OCI-LY3 (cell line): ENCODE results near the gene CDS2.

Source experiments
- H2AFZ ChIP-seq: fragments of 200-600, 300-600 bp; shearing (Covaris generic); 2 replicates; pipeline ENCODE4 v1.6.0; 2014; ENCODE audit warnings: antibody characterized with exemption, low read depth, low read length
- H3K27ac ChIP-seq: fragments of 200-600, 300-600 bp; sonication (generic); 2 replicates; pipeline ENCODE4 v1.5.1; 2014; ENCODE audit warnings: mild to moderate bottlenecking, low read length, moderate library complexity, mixed read lengths
- H3K27me3 ChIP-seq: fragments of 200-600, 300-600 bp; sonication (generic); 2 replicates; pipeline ENCODE4 v1.6.1; 2014; ENCODE audit warnings: low read depth, low read length, mixed read lengths
- H3K36me3 ChIP-seq: fragments of 200-600, 300-600 bp; sonication (generic); replicated peaks from 2 replicates; pipeline ENCODE3; 2014; ENCODE audit warnings: low read depth, low read length, mixed read lengths
- H3K4me1 ChIP-seq: fragments of 300-600, 200-600 bp; sonication (generic); 2 replicates; pipeline ENCODE4 v1.6.1; 2014; ENCODE audit warnings: low read length, mixed read lengths
- H3K4me2 ChIP-seq: fragments of 200-600, 300-600 bp; sonication (generic); 2 replicates; pipeline ENCODE4 v1.6.1; 2014; ENCODE audit warnings: low read length, mixed read lengths
- H3K4me3 ChIP-seq: fragments of 300-600, 200-600 bp; sonication (generic); 2 replicates; pipeline ENCODE4 v1.5.1; 2014; ENCODE audit warnings: antibody characterized with exemption, mild to moderate bottlenecking, low read length, moderate library complexity
- H3K79me2 ChIP-seq: fragments of 300-600, 200-600 bp; shearing (Covaris generic); 2 replicates; pipeline ENCODE4 v1.6.1; 2014; ENCODE audit warnings: mild to moderate bottlenecking, low read length, mixed read lengths
- H3K9ac ChIP-seq: fragments of 300-600, 200-600 bp; shearing (Covaris generic); 2 replicates; pipeline ENCODE4 v1.6.0; 2014; ENCODE audit warnings: mild to moderate bottlenecking, low read length, moderate library complexity
- H3K9me3 ChIP-seq: fragments of 200-600, 300-600 bp; shearing (Covaris generic); 2 replicates; pipeline ENCODE4 v1.6.1; 2014; ENCODE audit warnings: low read length, mixed read lengths; ENCODE audit not compliant: insufficient read depth
- H4K20me1 ChIP-seq: fragments of 200-600, 300-600 bp; sonication (generic); 2 replicates; pipeline ENCODE4 v1.6.1; 2016; ENCODE audit warnings: low read length, mixed read lengths; ENCODE audit not compliant: insufficient read depth
- CTCF ChIP-seq: fragments of 200-600, 300-600 bp; sonication (generic); IDR thresholded peaks from 2 replicates; pipeline ENCODE4 v1.5.1; 2014; ENCODE audit warnings: antibody characterized with exemption, low read length, low read depth
- EZH2phosphoT487 ChIP-seq: fragments of 200-600 bp; shearing (Covaris generic); IDR thresholded peaks from 2 replicates; pipeline ENCODE4 v1.6.1; 2018; ENCODE audit warnings: antibody characterized with exemption, mixed run types, low read depth

The CDS2 gene

GRCh38 chr20:5143851-5144250 is 17.0 kb downstream of the CDS2 start:
- Histone ChIP-seq H3K9ac (no peak overlapping the region), H3K9me3 (no peaks in the 10 kb centered on the region), H3K79me2 (peaks cover 89% of the 10 kb centered on the region), H3K4me3 (no peak overlapping the region), H4K20me1 (peaks cover 76% of the 10 kb centered on the region), H3K4me2 (no peak overlapping the region), H3K36me3 (peaks cover 7% of the 10 kb centered on the region), H2AFZ (no peak overlapping the region), H3K27me3 (no peaks in the 10 kb centered on the region), H3K27ac (no peak overlapping the region), H3K4me1 (peaks cover 28% of the 10 kb centered on the region)
- TF ChIP-seq EZH2phosphoT487, result no peak
- TF ChIP-seq CTCF, result no peak

- Histone ChIP-seq H2AFZ (no peak overlapping the region), H3K79me2 (peaks cover 88% of the 10 kb centered on the region), H4K20me1 (peaks cover 71% of the 10 kb centered on the region), H3K36me3 (peaks cover 7% of the 10 kb centered on the region), H3K4me2 (no peak overlapping the region), H3K9me3 (no peaks in the 10 kb centered on the region), H3K4me1 (peaks cover 28% of the 10 kb centered on the region), H3K4me3 (no peak overlapping the region), H3K27me3 (no peaks in the 10 kb centered on the region), H3K27ac (no peak overlapping the region), H3K9ac (no peak overlapping the region)
- no peak for TF ChIP-seq CTCF
- no peak for TF ChIP-seq EZH2phosphoT487
These were observed 18.7 kb downstream of the CDS2 start for GRCh38 chr20:5145365-5146098.

- Histone ChIP-seq H3K27ac (no peak overlapping the region), H3K27me3 (no peaks in the 10 kb centered on the region), H3K4me1 (peaks cover 28% of the 10 kb centered on the region), H3K79me2 (peaks cover 86% of the 10 kb centered on the region), H2AFZ (no peak overlapping the region), H4K20me1 (peaks cover 71% of the 10 kb centered on the region), H3K36me3 (peaks cover 7% of the 10 kb centered on the region), H3K9me3 (no peaks in the 10 kb centered on the region), H3K4me2 (no peak overlapping the region), H3K9ac (no peak overlapping the region), H3K4me3 (no peak overlapping the region)
- no peak for TF ChIP-seq EZH2phosphoT487
- no peak for TF ChIP-seq CTCF
These were observed 19.4 kb downstream of the CDS2 start for GRCh38 chr20:5146099-5146668.

- H3K9ac ChIP-seq, result no peak overlapping the region
- peaks cover 79% of the 10 kb centered on the region for H3K79me2 ChIP-seq
- peaks cover 7% of the 10 kb centered on the region for H3K36me3 ChIP-seq
- TF ChIP-seq CTCF, result no peak
- no peak for TF ChIP-seq EZH2phosphoT487
- no peaks in the 10 kb centered on the region for H3K9me3 ChIP-seq
- H4K20me1 ChIP-seq, result peaks cover 66% of the 10 kb centered on the region
- peaks cover 28% of the 10 kb centered on the region for H3K4me1 ChIP-seq
- no peak overlapping the region for H3K27ac ChIP-seq
- H2AFZ ChIP-seq, result no peak overlapping the region
- no peak overlapping the region for H3K4me3 ChIP-seq
- H3K4me2 ChIP-seq, result no peak overlapping the region
- H3K27me3 ChIP-seq, result no peaks in the 10 kb centered on the region
These were observed 20.2 kb downstream of the CDS2 start for GRCh38 chr20:5146871-5147592.
